ENCODE measurements around the gene SMG6. TPM values are rescaled to one million over a fixed set of nuclear protein-coding genes. Genes with fewer than 3 reads are reported as not detected.

The SMG6 gene
- total and polyA plus RNA-seq, 2 of the 4 experiments (the other 2 are of a cell fraction) = 16.3 to 30.3 TPM

GRCh38 chr17:2087597-2088211 is 215.9 kb downstream of the SMG6 start:
- no peak overlapping the region for H3K4me3 ChIP-seq (ENCODE audit: insufficient read depth, low read depth, low read length)
- no peak for ATAC-seq (ENCODE audit: low read depth)
- peaks cover 3% of the 10 kb centered on the region; the same call in 1 of the 2 replicates for H3K36me3 ChIP-seq (ENCODE audit: control insufficient read depth, insufficient read depth, low read length)
- peak overlapping the region; percentile 83; the same call in 1 of the 2 replicates for H4K91ac ChIP-seq (ENCODE audit: insufficient read depth, low read depth, low read length)
- H3K27ac ChIP-seq (ENCODE audit: insufficient read depth, low read length) = no peak overlapping the region
- H2BK5ac ChIP-seq (ENCODE audit: low read depth, low read length, poor library complexity, severe bottlenecking) = no peak overlapping the region
- H4K5ac ChIP-seq (ENCODE audit: low read depth, low read length) = no peak overlapping the region
- H3K9ac ChIP-seq (ENCODE audit: low read depth, low read length) = no peak overlapping the region
- H3K4ac ChIP-seq (ENCODE audit: low read depth, low read length) = peak overlapping the region; percentile 98
- H2BK120ac ChIP-seq (ENCODE audit: low read depth, low read length) = peak overlapping the region; percentile 41; the same call in 1 of the 2 replicates
- H2BK20ac ChIP-seq (ENCODE audit: low read depth, low read length) = no peak overlapping the region
- H3K4me1 ChIP-seq (ENCODE audit: control insufficient read depth, insufficient read depth, low read length) = peaks cover 39% of the 10 kb centered on the region
- peaks cover 10 to 90% of the 10 kb centered on the region in 2 experiments; a peak in 3 of 4 replicates for H3K79me1 ChIP-seq (ENCODE audit: low read depth in 1 of 2, low read length in 2 of 2)
- in situ Hi-C loops (cut with MboI; ENCODE audit: low sequenced_read_pairs) (no loop called here), dilution Hi-C loops (cut with HindIII; ENCODE audit: low sequenced_read_pairs, unreplicated experiment) (no loop called here), intact Hi-C loops (cut with micrococcal nuclease) (no loop called here)
- ChIA-PET POLR2A (ENCODE audit: unreplicated experiment) (no interaction called here), CTCF (interaction anchor here (1.3 kb wide), 1 partner anchor 12 kb away, joined by 4 read pairs; no protein-coding TSS in a partner anchor)
- no peaks in the 10 kb centered on the region; the same call in 1 of the 2 replicates for H4K20me1 ChIP-seq (ENCODE audit: insufficient read depth, low read length)
- H3K14ac ChIP-seq (replicated peaks; ENCODE audit: low read depth, low read length) = peak overlapping the region; percentile 50; the same call in 1 of the 2 replicates
- no peak overlapping the region for H2AFZ ChIP-seq (replicated peaks; ENCODE audit: low read length, poor library complexity)
- DNase-seq = peak; percentile 12
- peaks cover 52% of the 10 kb centered on the region for H3K9me1 ChIP-seq (ENCODE audit: insufficient read depth, low read length)
- H2AK9ac ChIP-seq (replicated peaks; ENCODE audit: low read depth, low read length, poor library complexity) = peak overlapping the region; percentile 37
- TF ChIP-seq CHD1 (IDR thresholded peaks at IDR 0.05; ENCODE audit: low read depth, low read length) (no peak), MXI1 (IDR thresholded peaks at IDR 0.05; ENCODE audit: borderline replicate concordance, low read depth, low read length) (no peak), POLR2A (IDR thresholded peaks at IDR 0.05; ENCODE audit: low read depth, low read length) (no peak), SMC3 (IDR thresholded peaks at IDR 0.05; ENCODE audit: low read depth, low read length) (no peak), USF2 (IDR thresholded peaks at IDR 0.05; ENCODE audit: low read depth, low read length) (no peak), MAFK (IDR thresholded peaks at IDR 0.05; ENCODE audit: low read depth, low read length) (no peak)
- peak overlapping the region; percentile 70; the same call in 1 of the 2 replicates for H2AK5ac ChIP-seq (ENCODE audit: low read depth, low read length)
- no peak overlapping the region for H3K4me2 ChIP-seq (ENCODE audit: low read depth, low read length)
- H2BK15ac ChIP-seq (ENCODE audit: low read depth, low read length) = peak overlapping the region; percentile 23; the same call in 1 of the 3 replicates
- BruUV-seq (replicated peaks) = no TSS peak
- no peak overlapping the region; the same call in 1 of the 2 replicates for H3K23ac ChIP-seq (ENCODE audit: low read depth, low read length)
- no peaks in the 10 kb centered on the region for H3K9me3 ChIP-seq (ENCODE audit: control insufficient read depth, insufficient read depth, low read length)
- H4K8ac ChIP-seq (ENCODE audit: low read depth in 2 of 2, low read length in 2 of 2) = no peak overlapping the region; a peak in 1 of 4 replicates
- H3K27me3 ChIP-seq (ENCODE audit: control insufficient read depth, insufficient read depth, low read length) = no peaks in the 10 kb centered on the region
- WGBS, 2 experiments (ENCODE audit: extremely low coverage in 2 of 2, insufficient read length in 1 of 2) = 100% methylated on average over 1 of the region's 10 CpGs; no CpG with 5 or more reads in 1 of the 2 experiments
- H3K18ac ChIP-seq (ENCODE audit: low read depth, low read length) = no peak overlapping the region
- no peak overlapping the region for H3K56ac ChIP-seq (ENCODE audit: extremely low read depth, insufficient read depth, low read length)
